Activated CD8-positive, alpha-beta memory T cell treated with anti-CD3 and anti-CD28 coated beads for 24 hours (primary cell): ENCODE measurements around the gene HOXA13.
A peak's percentile ranks its signal among the peaks of the same experiment; 100 is the strongest.

Experiments
- DNase-seq: peaks from one replicate; pipeline ENCODE4 v3.0.0-alpha.2; 2020

The HOXA13 gene

GRCh38 chr7:27180431-27181420, 19.2 kb downstream of the HOXA13 start:
- peak; percentile 58 for DNase-seq

DNA sequence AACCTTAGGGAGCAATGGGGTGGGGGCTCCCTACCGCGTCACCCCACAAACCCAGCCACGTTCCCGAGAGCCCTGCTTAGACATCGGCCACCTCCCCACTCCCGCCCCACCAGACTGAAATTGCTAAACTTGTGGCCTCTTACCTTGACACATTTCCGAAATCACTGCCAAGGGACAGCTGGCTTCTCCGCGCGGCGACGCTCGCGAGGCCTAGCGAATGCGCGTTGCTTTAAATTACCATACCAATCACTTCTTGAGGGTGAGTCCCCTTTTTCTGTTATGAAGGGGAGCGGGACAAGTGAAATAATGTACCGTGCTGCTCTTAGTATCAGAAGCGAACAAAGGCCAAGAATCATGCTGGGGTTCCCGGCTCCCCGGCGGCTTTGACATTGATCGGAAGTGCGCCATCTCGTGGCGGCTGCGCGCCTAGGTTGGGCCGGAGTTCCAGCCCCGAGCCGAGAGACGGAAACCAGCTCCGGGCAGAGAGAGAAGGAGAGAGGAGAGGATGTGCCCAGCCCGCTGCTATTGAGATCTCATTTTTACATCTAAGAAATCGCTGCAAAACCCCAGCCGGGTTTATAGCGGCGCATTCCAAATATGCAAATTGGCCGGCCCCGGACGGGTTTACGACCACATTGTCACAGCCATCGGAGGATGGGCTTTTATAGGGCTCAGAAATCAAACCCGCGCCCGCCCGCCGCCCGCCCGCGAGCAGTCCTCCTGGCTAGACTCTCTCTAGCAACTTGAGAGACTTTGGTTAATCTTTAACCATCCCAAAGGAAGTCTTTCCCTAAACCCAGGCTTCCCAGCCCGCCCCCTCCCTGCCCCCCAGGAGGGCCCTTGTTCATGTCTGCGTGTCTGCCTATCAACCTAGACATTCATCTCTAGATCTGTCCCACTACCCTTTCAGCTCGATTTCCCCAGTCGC, 20.1 kb downstream of the HOXA13 start:
- peak; percentile 86 for DNase-seq

DNA sequence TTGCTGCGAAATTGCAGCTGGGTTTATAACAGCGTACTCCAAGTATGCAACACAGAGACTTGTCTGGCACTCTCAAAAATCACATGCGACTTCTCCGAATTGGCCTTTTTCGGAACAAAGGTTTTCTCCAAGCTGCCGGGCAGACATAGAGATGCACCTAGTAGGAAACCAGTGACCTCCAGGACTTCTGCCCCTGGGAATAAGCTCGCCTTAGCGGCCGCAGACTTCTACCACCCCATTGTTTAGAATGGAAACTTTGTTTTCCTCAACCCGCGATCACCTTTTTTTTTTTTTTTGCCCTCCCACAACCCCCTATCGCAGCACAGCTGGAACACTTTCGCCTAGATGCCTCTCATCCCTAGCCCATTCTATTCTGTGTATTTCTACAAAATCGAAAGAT, 20.9 kb downstream of the HOXA13 start:
- DNase-seq, result no peak

GRCh38 chr7:27178366-27178765, 21.5 kb downstream of the HOXA13 start:
- DNase-seq, result no peak

GRCh38 chr7:27177795-27178320, 22.0 kb downstream of the HOXA13 start:
- DNase-seq, result no peak

DNA sequence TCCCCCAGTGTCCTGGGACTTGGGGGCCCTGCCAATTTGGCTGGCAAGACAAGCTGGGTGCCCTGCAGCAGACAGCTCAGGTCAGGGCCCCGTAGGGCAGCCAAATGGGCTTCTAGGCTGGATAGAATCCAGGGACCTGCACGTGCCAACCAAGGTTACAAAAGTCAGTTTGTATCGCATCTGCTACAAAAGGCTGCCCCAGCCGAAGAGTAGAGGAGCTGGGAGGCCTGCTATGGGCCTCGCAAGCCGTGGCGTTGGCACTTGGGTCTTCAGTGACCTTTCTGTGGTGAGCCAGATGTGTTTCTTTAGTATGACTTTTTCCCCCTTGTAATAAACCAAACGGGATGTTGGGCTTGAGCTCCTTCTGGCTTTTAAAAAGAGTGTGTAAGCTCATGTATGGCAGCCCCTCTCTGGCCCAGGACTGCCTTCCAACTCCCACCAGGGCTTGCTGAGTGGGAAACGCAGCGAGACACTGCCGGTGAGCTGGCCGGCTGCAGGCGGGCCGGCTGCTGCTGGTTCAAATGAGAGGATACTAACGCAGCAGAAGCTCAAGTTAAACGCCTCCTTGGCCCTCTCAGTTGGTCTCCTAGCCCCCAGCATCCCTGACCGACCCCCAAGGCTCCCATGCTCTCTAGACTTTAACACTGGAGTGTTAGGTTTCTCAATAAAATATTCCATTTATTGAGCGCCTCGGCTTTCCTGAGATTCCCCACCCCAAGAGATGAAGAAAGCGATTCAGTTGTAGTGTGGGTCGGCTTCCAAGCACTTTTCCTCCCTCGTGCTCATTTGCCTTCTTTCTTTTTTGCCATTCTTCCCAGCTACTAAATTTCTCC, 22.7 kb downstream of the HOXA13 start:
- DNase-seq, result no peak

- peak; percentile 49 for DNase-seq
Observed at GRCh38 chr7:27176524-27176845, 23.4 kb downstream of the HOXA13 start.

- no peak for DNase-seq
Observed at GRCh38 chr7:27175626-27176523, 24.0 kb downstream of the HOXA13 start.

DNA sequence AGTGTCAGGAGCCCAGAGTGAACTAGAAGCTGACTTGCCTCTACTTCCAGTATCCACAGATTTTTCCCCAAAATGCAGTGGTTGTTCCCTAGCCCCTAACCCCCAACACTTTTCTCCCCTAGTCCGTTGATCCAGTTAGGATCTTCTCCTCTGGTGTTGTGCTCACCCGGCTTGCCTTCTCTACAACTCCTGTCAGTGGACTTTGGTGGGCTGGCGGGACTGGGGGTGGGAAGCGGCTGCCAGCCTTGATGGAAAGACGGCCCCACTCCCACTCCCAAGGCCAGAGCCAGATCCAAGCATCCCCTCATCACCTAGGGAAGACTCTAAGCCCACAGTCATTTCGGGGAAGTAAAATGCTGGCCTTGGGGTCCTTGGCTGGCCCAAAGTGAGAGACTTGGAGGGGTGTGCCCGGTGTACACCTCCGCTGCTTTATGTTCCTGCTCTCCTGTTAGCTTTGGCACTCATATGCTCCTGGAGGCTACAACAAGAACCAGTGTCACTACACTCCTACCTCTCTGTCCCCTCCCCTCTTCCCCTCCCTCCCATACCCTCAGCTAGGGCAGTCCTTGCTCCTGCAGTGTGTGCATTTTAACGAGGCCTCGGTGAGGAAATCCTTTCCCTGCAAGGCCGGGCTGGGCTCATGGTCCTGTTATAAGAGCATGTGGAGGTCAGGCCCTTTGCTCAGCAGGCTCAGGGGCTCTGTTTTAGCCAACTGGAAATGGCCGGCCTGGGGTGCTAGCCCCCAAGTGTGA, 24.8 kb downstream of the HOXA13 start:
- DNase-seq, result peak; percentile 50

- peak; percentile 58 for DNase-seq
Observed at GRCh38 chr7:27173956-27174873, 25.7 kb downstream of the HOXA13 start, which contains the start of gene HOXA10. TSS of gene HOXA10 (minus strand) at chr7:27174320. CDS start at chr7:27174306, 14 bp downstream.

- DNase-seq, result peak; percentile 72
Observed at GRCh38 chr7:27173511-27173955, 26.4 kb downstream of the HOXA13 start.

GRCh38 chr7:27172823-27173510, 26.9 kb downstream of the HOXA13 start:
- peak; percentile 68 for DNase-seq

DNA sequence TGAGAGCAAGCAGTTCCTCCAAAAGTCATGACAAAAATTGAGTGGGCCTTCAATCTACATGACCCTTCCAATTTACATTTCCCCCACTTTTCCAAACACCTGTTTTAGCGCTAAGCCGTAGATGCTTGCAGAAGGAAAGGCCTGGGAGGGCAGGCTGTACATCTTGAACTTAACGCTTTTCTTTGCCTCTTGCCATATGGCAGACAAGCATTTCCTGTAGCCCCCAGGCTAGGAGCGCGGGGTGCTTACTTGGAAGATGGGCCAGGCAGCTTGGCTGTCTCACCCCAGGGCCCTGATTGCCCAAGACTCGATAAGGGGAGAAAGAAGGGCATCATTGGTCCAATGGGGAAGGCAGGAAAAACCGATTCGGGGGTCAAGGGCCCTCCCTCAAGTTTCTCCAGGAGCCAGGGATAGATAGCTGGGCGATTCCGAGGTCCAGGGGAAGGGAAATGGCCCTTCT, 27.5 kb downstream of the HOXA13 start:
- DNase-seq, result peak; percentile 62

DNA sequence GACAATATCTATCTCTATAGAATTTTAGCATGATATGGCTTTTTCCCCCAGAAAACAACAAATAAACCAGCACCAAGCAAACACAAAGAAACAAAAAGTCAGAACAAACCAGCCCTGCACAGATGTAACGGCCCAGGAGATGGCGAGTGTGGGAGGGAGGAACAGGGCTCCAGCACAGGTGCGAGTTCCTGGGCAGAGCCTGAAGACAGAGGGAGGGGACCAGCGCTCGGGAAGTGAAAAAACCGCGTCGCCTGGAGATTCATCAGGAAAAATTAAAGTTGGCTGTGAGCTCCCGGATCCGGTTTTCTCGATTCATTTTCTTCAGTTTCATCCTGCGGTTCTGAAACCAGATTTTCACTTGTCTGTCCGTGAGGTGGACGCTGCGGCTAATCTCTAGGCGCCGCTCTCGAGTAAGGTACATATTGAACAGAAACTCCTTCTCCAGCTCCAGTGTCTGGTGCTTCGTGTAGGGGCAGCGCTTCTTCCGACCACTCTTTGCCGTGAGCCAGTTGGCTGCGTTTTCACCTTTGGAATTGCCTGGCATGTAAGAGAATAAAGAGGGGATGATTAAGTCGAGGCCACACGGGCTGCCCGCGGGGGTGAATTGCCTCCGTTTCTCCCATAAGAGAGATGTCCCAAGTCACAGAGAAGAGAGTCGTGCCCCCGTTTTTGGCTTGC, 28.1 kb downstream of the HOXA13 start:
- peak; percentile 61 for DNase-seq

- DNase-seq, result peak; percentile 57
Observed at GRCh38 chr7:27171325-27171636, 28.6 kb downstream of the HOXA13 start.

GRCh38 chr7:27170426-27171324, 29.2 kb downstream of the HOXA13 start:
- DNase-seq, result peak; percentile 47
